ENCODE measurements around the gene APIP.

The APIP gene

GRCh38 chr11:34840736-34841386, 75.3 kb downstream of the APIP start:
- DNase-seq: peak; percentile 71 to 89 (median 84)

DNA sequence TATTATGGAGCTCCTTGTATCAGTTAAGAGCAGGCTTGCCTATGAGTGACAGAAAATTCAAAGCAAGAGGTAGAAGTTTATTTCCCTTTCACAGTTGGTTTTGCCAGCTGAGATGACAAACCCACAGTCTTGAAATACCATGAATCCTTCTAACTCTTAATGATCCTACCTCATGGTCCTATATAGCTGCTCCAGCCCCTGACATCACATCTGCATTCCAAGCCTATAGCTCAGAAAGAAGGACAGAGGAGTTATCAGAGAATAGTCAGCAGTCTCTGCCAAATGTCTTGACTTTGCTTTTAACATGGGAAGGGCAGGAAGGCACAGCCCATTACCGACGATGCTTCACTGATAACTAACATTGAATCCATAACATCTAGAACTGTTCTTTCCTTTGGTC, 76.2 kb downstream of the APIP start:
- no peak for DNase-seq

DNA sequence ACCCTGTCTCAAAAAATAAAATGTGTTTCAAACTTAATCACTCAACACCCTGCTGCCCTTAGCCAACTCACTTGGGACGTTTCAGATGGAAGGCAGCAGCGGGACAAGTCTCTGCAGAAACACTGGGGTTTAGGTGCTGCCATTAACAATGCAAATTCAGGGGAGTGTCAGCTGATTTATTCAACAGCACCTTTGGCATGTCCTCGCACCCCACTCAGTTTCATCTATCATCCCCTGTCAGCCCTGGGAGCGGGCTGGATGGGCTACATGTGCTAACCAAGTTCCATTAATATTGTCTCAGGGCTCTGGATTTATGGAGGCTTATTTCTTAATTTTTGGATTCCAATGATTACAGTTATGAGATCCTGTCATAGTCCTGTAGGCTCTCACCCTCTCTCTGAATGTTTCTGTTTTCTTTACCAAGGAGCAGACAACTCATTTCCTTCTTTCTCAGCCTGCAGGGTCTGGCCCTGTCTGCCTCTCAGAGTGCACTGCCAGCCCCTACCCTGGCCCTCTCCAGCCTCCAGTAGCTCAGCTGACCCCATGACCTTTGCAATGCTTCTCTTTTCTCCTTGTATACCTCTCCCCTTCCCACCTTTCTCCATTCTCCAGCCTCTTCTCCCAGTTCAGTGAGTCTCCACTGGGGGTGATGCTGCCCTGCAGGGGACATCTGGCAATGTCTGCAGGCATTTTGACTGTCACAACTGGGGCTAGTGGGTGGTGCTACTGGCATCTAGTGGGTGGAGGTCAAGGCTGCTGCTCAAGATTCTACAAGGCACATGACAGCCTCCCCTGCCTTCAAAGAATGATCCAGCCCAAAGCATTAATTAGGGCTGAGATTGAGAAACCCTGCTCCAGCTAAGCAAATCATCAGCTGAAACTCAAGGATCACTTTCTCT, 79.0 kb downstream of the APIP start:
- peak; percentile 22 to 62 (median 54) for DNase-seq

GRCh38 chr11:34833602-34834001, 82.6 kb downstream of the APIP start:
- no peak for DNase-seq
